ENCODE data around the gene TMEM244. TPM values are rescaled to one million over a fixed set of nuclear protein-coding genes. Genes with fewer than 3 reads are reported as not detected.

The TMEM244 gene
- total RNA-seq, 4 donors from 2014 or later, result not detected

DNA sequence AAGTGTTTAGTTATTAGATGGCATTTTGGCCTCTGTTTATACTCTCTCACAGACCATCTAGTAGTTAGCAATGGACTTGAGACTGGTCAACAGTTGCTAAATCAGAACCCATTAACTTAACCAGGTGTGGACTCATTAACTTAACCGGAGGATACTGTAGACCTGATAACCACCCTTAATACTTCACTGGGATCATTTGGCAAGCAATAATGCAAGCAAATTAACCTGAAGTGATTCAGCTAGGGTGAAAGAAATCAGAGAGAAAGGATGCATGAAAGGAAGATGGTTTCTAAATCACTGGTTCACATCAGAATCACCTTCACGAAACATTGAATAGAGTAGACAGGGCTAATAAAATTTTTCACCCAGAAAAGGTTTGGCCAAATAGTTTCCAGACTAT lies 73.3 kb downstream of the TMEM244 start:
- TF ChIP-seq, protein P1, sequence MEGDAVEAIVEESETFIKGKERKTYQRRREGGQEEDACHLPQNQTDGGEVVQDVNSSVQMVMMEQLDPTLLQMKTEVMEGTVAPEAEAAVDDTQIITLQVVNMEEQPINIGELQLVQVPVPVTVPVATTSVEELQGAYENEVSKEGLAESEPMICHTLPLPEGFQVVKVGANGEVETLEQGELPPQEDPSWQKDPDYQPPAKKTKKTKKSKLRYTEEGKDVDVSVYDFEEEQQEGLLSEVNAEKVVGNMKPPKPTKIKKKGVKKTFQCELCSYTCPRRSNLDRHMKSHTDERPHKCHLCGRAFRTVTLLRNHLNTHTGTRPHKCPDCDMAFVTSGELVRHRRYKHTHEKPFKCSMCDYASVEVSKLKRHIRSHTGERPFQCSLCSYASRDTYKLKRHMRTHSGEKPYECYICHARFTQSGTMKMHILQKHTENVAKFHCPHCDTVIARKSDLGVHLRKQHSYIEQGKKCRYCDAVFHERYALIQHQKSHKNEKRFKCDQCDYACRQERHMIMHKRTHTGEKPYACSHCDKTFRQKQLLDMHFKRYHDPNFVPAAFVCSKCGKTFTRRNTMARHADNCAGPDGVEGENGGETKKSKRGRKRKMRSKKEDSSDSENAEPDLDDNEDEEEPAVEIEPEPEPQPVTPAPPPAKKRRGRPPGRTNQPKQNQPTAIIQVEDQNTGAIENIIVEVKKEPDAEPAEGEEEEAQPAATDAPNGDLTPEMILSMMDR (IDR thresholded peaks at IDR 0.05; ENCODE audit: low read depth), result no peak

DNA sequence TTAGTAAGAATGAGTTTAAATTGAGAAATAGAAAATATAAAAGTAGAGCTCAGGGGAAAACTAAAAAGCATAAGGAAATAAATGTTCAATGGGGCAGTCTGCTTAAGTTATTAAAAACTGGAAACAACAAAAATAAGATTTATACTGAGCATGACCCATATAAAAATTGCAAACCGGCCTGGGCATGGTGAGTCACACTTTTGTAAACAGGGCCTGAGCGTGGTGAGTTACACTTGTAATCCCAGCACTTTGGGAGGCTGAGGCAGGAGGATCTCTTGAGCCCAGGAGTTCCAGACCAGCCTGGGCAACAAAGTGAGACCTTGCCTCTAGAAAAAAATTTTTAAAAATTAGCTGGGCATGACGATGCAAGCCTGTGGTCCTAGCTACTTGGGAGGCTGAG lies 74.6 kb downstream of the TMEM244 start:
- TF ChIP-seq, protein P1 (IDR thresholded peaks at IDR 0.05; ENCODE audit: low read depth), result no peak

DNA sequence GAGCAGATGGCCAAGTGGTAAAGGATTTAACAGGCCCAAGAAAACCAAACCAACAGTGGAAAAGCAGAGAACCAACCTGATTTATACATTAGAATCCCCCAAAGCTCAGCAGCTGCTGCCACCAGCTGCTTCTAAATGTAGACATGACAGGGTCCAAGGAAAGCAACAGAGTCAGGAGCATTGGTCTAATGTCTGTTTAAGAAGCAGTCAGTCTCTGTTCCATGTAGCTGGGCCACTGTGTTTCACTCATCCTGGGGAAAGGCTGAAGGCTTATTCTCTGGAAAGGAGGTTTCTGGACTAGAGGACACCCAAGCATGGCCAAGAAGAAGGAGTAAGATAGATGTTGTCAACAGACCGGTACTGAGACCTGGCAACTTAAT lies 75.4 kb downstream of the TMEM244 start:
- TF ChIP-seq, protein P1 (IDR thresholded peaks at IDR 0.05; ENCODE audit: low read depth), result no peak

DNA sequence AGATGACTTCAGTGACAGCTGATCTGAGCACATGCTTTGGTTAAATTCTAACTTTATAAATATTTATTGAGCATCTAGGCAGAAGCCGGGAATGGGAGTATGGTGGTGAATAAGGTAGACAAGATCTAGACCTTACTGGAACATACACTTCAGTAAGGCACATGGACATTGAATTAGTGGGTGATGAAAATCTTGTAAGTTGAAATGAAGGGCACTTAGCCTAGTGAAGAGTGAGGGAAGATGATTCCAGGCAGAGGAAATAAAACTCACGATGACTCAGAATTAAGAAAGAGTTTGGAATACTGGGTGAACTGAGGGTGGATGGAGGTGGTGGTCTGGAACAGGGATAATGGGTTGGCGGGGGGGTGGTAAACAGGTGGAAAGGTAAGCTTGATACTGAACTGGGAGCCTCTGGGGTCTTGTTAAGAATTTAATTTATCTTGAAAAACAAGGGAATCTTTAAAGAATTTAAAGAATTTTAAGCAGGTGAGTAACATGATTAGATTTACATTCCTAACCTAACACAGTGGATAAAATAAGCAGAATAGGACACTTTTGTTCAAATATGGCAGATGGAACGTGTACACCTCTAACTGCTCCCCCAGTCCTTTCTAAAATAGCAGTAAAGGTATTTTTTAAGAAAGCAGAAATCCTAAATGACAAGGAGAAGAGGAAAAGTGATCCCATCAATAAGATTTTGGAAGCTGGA lies 75.9 kb downstream of the TMEM244 start:
- TF ChIP-seq, protein P1 (IDR thresholded peaks at IDR 0.05; ENCODE audit: low read depth), result no peak

Small RNAs within 50 kb of the gene (small RNA-seq; reads per million reads assigned to genes)
- gene AL451046.2, result not detected

Other genes starting within 250 kb of the TMEM244 start
- 10 to 100 TPM; 20.7 to 44.2 (median 29.7) TPM for gene ARHGAP18, start 151.1 kb downstream of the TMEM244 start, total RNA-seq
- 1 to 10 TPM; 5.8 to 9.3 (median 6.7) TPM for gene L3MBTL3, start 157.3 kb upstream of the TMEM244 start, total RNA-seq

All from subcutaneous adipose tissue (tissue), 4 donors.